ENCODE measurements around the gene ADAM22.
A peak's percentile ranks its signal among the peaks of the same experiment; 100 is the strongest.

Gene ADAM22

DNA sequence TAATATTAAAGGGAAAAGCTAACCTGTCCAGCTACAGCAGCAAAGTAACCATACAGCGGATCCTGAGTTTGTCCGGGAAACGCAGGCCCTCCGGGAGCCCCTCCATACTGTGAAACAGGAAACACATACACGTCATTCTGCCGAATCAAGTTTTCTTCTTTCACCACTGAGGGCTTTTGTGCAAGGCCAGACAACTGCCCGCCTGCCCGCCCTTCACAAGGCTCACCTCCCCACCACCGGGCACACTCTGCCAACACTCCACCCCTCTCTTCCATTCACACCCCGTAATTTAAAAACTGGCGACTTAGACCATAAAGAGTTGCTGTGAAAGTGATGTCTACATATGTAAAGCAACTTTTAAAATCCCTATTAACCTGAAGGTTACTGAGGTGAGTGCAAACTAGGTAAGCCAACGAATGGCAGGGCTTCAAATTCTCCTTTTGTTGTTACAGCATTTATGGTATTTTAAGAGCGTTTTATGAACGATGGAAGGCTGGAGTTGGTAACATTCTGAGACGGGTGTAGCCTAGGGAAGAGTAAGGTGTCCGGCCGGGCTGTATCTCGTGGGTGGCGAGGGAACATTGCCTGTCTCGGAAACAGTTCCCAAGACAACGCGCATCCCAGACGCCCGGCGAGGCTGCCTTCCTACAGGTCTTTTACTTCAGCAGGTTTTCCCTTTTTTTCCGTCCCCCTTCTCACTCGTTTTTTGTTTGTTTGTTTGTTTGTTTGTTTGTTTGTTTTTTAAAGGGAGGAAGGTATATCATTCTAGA is 285.0 kb downstream of the ADAM22 start:
- peak; percentile 75 for DNase-seq (ENCODE audit: low spot score)

DNA sequence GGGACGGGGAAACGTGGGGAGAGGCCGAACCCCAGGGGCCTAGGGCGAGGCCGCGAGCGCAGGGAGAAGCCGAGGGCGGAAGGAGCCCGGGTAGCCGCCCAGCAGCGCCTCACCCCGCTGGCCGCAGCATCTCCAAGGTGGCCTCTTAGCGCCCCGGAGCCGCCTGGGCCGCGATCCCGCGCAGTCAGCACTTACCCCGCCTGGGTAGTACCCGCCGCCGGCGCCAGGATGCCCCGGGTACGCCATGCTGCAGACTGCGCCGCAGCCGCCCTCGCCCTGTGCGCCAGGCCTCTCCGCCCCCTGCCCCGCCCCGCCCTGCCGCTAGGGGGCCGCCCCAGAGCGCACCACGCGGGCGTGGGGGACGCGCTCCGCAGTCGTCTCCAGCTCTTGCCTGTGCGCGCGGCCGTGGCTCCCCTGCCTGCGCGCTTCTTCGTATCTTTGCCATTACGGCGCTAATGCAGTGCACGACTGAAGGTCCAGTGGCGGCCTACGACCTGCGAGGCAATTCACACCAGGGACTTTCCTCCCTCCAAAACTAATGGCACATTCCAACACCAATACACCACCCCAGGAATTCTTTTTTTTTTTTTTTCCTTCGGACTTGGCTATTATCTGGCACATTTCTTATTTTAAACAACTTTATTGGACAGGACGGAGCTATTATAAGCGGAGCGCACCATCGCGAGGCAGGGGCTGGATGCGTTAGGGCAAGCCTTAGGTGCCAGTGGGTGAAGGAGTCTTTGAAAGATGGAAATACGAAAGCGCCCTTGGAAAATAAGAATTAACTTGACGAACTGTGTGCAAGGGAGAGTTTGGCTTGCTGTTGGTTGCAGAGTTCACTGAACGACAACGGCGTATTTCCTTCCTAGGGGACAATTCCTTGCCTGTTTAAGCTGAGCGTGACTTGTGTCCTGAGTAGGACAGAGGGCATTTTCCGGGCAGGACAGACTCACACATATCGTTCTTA is 286.0 kb downstream of the ADAM22 start, which contains the start of gene SRI:
Gene SRI, minus strand, starts transcription at position 258 of the 967 bp plus-strand sequence. Its CDS starts 12 bp downstream, at position 246.
- DNase-seq (ENCODE audit: low spot score) = peak; percentile 95

DNA sequence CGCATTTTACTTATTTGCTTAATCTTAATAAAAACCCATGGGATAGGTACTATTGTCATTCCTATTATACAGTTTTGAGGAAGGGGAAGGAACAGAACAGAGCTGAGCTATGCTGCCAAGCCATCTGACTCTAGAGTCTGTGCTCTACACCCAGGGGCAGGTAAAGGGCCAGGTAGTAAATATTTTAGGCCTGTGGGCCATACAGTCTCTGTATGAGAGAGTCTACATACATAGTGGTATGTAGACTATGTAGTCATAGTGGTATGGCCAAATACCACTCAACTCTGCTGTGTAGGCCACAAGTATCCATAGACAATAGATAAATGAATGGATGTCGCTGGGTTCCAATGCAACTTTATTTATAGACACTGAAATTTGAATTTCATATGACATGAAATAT is 289.2 kb downstream of the ADAM22 start:
- no peak for DNase-seq (ENCODE audit: low spot score)

DNA sequence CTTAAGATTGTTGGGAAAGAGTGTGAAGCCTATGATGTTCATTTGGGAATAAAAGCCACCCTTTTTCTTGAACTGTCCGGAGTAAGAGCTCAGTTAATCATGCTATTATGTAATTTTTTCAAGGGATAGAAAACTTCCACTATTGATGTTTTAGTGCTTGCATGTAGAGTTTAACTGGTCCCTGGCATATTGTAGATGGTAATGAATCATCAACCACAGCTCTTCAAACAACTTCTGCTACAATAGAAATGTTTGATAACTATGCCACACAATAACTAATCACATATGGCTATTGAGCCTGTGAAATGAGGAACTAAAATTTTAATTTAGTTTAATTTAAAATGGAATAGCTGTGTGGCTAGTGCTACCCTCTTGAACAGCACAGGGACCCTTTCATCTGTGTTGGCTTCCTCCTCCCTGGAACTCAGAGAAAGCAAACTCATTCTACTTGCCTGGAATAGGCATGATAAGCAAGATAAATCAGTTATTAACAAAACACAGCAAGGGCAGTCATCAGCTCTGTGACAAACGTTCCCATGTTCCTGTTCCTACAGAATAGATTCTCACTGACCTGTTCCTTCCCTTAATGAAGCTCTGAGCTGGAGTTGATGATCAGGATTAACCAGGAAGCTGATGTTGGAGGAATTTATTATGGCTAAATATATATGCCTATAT is 290.7 kb downstream of the ADAM22 start:
- no peak for DNase-seq (ENCODE audit: low spot score)

DNA sequence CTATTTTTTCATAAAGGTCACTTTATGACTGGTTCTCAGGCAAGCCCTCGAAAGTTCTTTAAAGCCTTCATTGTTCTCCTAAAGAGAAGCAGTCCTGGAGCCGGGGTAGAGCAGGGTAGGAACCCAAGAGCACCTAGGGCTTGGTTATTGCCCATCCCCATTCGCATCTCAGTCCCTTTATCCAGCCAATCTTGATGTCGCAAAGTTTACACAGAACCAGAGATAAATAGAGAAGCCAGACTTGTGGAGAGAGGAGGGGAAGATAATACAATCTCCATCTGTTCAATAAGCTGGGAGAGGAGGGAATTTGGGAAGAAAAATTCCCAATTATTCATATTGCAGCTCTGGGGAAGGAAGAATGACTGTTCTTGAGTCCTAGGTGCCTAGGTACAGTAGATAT is 292.1 kb downstream of the ADAM22 start:
- no peak for DNase-seq (ENCODE audit: low spot score)

DNA sequence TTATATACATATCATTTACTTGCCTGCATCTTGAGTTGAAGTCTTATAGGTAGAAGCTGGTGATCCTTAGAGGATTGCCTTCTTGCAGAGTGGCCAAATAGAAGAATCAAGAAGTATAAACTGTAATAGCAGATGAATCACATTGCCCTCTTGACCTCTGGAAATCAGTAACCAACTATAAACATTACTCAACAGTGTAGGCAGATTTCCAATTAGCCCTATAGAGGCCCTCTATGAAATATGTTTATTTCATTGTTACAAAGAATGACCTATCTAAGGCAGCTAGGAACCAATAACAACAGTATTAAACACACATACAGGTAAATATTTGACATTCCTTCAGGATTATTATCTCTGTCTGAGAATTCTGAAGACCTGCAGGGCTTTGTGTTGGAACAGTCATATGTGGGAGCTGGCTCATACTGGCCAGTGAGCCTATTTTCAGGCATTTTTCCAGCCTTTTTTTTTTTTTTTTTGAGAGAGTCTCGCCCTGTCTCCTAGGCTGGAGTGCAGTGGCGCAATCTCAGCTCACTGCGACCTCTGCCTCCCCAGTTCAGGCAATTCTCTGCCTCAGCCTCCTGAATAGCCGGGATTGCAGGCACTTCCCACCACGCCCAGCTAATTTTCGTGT is 292.9 kb downstream of the ADAM22 start:
- no peak for DNase-seq (ENCODE audit: low spot score)

DNA sequence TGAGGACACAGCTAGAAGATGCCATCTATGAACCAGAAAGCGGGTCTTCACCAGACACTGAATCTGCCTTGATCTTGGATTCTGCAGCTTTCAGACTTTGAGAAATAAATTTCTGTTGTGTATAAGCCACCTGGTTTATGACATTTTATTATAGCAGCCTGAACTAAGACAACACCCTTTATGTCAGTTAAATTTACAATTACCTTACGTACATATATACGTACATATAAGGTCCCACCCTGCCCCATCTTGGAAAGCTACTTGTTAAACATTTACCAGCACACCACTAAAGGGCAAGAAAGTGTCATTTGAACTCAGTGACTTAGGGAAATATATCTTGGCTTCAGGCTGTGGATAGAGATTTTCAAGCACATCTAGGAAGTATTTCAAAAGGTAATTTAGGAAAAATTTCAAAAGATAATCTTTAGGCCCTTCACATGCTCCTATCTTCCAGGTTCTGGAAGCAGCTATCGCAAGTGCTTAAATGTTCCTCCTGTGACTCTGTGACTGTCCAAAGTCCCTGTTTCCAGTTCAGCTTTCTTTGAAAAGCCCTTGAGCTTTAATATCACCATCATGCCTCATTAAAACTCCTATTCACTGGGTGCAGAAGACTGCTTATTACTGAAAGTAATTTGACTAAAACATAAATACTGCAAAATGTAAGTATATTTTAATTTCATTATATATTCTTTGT is 295.4 kb downstream of the ADAM22 start:
- no peak for DNase-seq (ENCODE audit: low spot score)

DNA sequence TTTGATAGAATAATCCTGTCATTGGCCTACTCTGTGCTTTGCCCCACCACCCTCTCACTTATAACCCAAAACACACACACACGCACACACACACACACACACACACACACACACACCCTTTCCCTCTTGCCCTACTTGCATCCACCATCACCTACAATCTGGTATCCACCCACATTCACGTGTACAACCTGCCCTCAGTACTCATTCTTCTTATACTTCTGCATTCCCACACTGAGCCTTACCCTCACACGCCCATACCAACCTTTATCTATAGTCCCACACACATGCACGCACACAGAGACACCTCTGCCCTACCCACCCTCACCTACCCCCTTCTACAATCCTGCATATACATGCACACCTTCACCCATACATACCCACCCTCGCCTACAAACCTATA is 296.6 kb downstream of the ADAM22 start:
- DNase-seq (ENCODE audit: low spot score) = no peak

DNA sequence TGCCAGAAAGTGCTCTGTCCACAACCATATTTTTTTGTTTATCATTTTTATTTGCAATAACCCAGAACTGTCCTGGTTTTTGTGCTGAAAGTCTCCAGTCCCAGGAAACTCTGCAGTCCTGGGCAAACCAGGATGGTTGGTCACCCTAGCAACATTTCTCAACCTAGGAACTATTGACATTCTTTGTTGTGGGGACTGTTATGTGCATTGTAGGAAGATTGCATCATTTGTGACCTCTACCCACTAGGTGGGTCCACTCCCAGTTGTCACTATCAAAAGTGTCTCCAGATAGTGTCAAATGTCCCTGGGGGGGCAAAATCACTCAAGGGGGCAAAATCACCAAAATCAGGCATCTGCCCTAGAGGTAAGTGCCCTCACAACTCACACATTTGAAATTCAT is 299.8 kb downstream of the ADAM22 start:
- DNase-seq (ENCODE audit: low spot score) = no peak

DNA sequence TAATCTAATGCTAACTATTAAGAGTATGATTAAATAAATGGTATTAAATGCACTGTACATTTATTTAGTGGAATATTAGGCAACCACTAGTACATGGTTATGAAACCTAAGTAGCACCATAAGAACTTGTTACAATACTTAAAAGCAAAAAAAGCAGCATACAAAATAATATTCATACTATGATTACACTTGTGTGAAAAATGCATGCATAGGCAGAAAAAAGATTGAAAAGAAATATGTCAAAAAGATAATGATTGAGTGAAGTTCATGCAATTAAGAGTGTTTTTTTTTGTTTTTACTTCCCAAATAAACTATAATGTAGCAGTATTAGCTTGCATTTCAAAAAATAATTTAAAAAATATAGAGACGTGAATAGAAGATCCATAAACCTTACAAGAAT is 305.8 kb downstream of the ADAM22 start:
- no peak for DNase-seq (ENCODE audit: low spot score)

DNA sequence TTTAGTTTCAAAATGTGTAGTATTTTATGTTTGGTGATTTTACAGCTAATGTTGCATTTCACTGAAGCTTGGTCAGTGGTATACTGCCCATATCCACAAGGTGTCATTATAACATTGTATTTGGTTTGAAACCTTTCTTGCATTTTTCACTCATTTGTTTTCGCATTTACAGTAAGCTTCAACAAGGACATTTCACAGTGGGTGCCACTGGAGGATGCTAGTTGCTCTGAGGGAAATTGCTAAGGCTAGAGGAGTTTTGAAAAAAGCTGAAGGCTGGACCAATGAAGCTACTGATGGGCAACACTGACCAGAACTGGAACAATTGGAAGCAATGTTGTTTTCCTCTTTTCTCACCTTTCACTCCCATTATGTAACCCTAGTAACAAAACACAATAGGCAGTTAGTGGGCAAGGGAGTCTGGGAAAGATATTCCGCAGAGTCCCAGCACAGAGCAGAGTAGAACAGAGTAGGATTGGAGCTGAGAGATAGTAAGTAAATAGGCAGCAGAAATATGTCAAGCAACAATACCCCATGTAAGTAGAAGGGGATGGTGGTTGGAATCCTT is 309.4 kb downstream of the ADAM22 start:
- DNase-seq (ENCODE audit: low spot score) = peak; percentile 73

DNA sequence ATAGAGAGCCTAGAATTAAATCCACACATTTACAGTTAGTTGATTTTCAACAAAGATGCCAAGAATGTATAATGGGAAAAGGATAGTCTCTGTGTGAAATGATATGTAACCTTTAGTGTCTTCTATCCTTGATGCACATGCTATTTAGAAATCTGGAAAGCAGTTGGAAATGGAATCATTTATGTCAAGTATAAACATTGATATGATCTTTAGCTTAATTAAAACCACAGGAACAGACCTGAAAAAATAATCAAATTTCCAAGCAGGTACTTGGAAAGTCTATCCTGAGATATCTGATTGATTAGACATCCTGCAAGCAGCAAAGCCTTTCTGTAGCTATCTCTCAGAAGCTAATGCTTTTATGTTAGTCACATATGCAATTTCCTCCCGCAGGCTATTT is 310.2 kb downstream of the ADAM22 start:
- DNase-seq (ENCODE audit: low spot score) = no peak

Measured in NAMALWA (cell line).